GM12878 (cell line): ENCODE data around the gene APLN. TPM values are rescaled to one million over a fixed set of nuclear protein-coding genes. Genes with fewer than 3 reads are reported as not detected.

ENCODE experiments used
- ASH2L ChIP-seq: fragments of 300-600, 200-600 bp; sonication (generic); IDR thresholded peaks from 2 replicates; pipeline ENCODE4 v1.6.1; 2017; ENCODE audit warnings: low read depth, mild to moderate bottlenecking, borderline replicate concordance
- SUPT20H ChIP-seq: IDR thresholded peaks from 2 replicates; pipeline ENCODE4 v1.6.1; 2011; ENCODE audit warnings: low read depth, mild to moderate bottlenecking, low read length, moderate library complexity, borderline replicate concordance; ENCODE audit not compliant: control insufficient read depth
- ZBTB4 ChIP-seq: fragments of 450-650 bp; formaldehyde crosslinking; IDR thresholded peaks from 2 replicates; pipeline ENCODE4 v1.4.0; 2022; ENCODE audit warnings: mild to moderate bottlenecking, moderate library complexity
- ZNF687 ChIP-seq: fragments of 450-650 bp; IDR thresholded peaks from 2 replicates; pipeline ENCODE4 v1.6.1; 2017; ENCODE audit warnings: mild to moderate bottlenecking, moderate library complexity
- polyA plus RNA-seq, 11 experiments: library from polyadenylated mRNA; depleted of rRNA in 4 of 11; unstranded in 6 of 11; stranded (reverse) in 5 of 11; fragments of >200 nt; fragmentation: Nextera tagmentation in 4 of 11; fragmentation: Illumina TruSeq in 1 of 11; extraction: Ambion mirVana in 4 of 11; extraction: Trizol in 1 of 11; gene quantifications; 1 replicate in 1 of 11; 2 replicates in 10 of 11; pipeline versions ENCODE4 v1.2.1 to v1.2.3, GENCODE V29; 2011 to 2016; ENCODE audit warnings: inconsistent platforms in 2 of 11, missing spikeins in 2 of 11, low read depth in 1 of 11
- total RNA-seq, 4 experiments: library from RNA; depleted of rRNA in 3 of 4; stranded (reverse); fragments of >200 nt in 3 of 4; fragmentation: Illumina TruSeq in 1 of 4; extraction: Trizol in 1 of 4; gene quantifications; 2 replicates each; pipeline versions ENCODE4 v1.2.1 to v1.2.3, GENCODE V29; 2013 to 2021

APLN gene
- total and polyA plus RNA-seq, 10 of the 15 experiments (the other 5 are each of a cell fraction or from before 2014, with no cell fraction given), result 0.31 TPM; not detected in 9

GRCh38 chrX:129686422-129686948 is 31.7 kb upstream of the APLN start (continued):
- TF ChIP-seq ZBTB4 (CRISPR knock-in tag), result no peak
- TF ChIP-seq SUPT20H, result no peak
- TF ChIP-seq ASH2L, result no peak
- no peak for TF ChIP-seq ZNF687
